H1 (cell line): ENCODE data around the gene CORO6. TPM values are rescaled to one million over a fixed set of nuclear protein-coding genes. Genes with fewer than 3 reads are reported as not detected.

Source experiments
- JUND ChIP-seq: IDR thresholded peaks from 2 replicates; pipeline ENCODE4 v1.6.1; 2011; ENCODE audit warnings: mild to moderate bottlenecking, improper control_type of control experiment, low read length
- polyA plus RNA-seq, 7 experiments: library from polyadenylated mRNA; depleted of rRNA in 3 of 7; stranded (reverse) in 5 of 7; unstranded in 2 of 7; fragments of >200 nt in 5 of 7; fragments of 200-250 nt in 2 of 7; gene quantifications; 1 replicate in 5 of 7; 2 replicates in 1 of 7; 4 replicates in 1 of 7; pipeline versions ENCODE4 v1.2.1 to v1.2.3, GENCODE V29; 2011 to 2013; ENCODE audit warnings: missing spikeins in 2 of 7, mixed read lengths in 2 of 7
- total RNA-seq: library from RNA; stranded (reverse); fragmentation: NEBNext Ultra II Directional; extraction: Animal tissue kit (Norgen Biotek cat#: 25700); gene quantifications from 2 replicates; pipeline ENCODE4 v1.2.1, GENCODE V29; 2021

CORO6 gene
- total and polyA plus RNA-seq, 2 of the 8 experiments (the other 6 are each of a cell fraction or from before 2014, with no cell fraction given): 2.5 to 8.6 TPM

DNA sequence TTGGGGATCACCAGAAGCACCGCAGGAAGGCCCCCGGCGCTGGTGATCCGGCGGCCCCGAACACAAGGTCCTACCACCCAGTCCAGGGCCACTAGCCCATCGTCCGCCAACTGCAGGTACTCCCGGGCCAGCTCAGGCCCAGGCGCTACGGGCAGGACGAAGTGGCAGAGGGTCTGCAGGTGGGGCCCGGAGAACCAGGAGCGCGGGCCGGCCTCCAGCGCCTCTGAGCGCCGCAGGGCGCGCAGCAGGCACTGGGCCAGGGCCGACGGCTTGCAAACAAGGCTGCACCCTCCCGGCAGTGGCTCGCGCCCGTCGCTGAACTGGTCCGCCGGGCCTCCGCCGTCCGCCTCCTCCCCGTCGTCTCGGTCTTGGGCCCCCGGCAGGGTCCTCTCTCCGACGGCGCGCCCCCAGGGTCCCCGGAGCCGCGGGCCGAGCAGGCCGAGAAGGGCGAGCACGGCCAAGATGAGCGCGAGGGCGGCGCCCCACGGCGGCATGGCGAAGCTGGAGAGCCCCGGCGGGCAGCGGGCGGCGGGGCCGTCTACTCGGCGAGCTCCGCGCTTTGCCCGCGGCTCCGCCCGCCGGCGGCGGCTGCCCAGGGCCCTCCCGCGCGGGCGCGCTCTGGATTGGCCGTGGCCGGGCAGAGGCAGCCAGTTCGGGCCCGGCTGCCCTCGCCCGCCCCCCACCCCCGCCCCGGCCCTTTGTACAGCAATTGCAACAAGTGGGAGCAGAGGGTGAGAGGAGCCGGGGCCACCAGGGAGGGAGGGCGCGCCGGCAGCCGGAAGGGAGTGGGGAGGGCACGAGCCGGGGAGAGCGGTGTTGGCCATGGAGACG, 56.0 kb downstream of the CORO6 start, which contains the start of gene ABHD15 (continued):
- no peak for TF ChIP-seq JUND
